ENCODE measurements around the gene HECW1.

DNA sequence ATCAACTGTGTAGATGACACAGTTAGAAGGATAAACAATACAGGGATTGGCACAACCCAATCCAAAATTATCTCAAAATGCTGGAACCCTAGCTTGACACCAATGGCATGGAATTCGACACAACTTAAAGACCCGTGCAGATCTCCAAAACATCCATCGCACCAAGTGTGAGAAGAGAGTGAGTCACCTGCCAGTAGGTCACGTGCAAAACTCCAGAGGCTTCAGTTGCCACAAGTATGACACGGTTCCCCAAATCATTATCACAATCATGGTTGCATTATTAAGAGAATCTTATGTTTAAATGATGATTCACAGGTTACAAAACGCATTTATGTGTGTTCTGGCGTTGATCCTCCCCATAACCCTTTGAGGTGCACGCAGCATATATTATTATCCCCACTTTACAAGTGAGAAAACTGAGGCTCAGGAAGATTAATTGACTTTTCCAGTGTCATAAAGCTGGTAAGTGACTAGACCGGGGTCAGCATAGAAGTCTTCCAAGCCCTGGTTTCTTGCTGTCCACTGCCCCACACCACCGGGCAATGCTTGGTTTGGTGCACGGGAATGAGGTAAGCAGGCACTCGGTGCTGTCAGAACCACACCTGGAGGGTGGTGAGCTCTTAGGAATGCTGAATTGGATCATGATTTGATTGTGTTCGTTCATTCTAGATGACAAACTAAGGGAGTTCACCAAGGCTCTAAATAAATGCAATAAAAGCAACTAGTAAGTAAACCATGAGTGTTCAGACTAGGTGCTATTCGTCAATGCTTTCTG lies 446.9 kb downstream of the HECW1 start:
- TF ChIP-seq POLR2AphosphoS5 (IDR thresholded peaks at IDR 0.05; ENCODE audit: low read depth, low read length), result no peak
- TF ChIP-seq, protein P1, sequence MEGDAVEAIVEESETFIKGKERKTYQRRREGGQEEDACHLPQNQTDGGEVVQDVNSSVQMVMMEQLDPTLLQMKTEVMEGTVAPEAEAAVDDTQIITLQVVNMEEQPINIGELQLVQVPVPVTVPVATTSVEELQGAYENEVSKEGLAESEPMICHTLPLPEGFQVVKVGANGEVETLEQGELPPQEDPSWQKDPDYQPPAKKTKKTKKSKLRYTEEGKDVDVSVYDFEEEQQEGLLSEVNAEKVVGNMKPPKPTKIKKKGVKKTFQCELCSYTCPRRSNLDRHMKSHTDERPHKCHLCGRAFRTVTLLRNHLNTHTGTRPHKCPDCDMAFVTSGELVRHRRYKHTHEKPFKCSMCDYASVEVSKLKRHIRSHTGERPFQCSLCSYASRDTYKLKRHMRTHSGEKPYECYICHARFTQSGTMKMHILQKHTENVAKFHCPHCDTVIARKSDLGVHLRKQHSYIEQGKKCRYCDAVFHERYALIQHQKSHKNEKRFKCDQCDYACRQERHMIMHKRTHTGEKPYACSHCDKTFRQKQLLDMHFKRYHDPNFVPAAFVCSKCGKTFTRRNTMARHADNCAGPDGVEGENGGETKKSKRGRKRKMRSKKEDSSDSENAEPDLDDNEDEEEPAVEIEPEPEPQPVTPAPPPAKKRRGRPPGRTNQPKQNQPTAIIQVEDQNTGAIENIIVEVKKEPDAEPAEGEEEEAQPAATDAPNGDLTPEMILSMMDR (IDR thresholded peaks at IDR 0.05), result no peak
- TF ChIP-seq SIN3A (IDR thresholded peaks at IDR 0.05; ENCODE audit: borderline replicate concordance, insufficient read depth, low read depth, low read length), result no peak
- TF ChIP-seq, protein P2, sequence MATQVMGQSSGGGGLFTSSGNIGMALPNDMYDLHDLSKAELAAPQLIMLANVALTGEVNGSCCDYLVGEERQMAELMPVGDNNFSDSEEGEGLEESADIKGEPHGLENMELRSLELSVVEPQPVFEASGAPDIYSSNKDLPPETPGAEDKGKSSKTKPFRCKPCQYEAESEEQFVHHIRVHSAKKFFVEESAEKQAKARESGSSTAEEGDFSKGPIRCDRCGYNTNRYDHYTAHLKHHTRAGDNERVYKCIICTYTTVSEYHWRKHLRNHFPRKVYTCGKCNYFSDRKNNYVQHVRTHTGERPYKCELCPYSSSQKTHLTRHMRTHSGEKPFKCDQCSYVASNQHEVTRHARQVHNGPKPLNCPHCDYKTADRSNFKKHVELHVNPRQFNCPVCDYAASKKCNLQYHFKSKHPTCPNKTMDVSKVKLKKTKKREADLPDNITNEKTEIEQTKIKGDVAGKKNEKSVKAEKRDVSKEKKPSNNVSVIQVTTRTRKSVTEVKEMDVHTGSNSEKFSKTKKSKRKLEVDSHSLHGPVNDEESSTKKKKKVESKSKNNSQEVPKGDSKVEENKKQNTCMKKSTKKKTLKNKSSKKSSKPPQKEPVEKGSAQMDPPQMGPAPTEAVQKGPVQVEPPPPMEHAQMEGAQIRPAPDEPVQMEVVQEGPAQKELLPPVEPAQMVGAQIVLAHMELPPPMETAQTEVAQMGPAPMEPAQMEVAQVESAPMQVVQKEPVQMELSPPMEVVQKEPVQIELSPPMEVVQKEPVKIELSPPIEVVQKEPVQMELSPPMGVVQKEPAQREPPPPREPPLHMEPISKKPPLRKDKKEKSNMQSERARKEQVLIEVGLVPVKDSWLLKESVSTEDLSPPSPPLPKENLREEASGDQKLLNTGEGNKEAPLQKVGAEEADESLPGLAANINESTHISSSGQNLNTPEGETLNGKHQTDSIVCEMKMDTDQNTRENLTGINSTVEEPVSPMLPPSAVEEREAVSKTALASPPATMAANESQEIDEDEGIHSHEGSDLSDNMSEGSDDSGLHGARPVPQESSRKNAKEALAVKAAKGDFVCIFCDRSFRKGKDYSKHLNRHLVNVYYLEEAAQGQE (IDR thresholded peaks at IDR 0.05; ENCODE audit: insufficient read depth in 1 of 2, low read depth in 2 of 2, low read length in 1 of 2), result no peak
- TF ChIP-seq TCF7L2 (IDR thresholded peaks at IDR 0.05; ENCODE audit: low read depth, low read length), result no peak
